HG03159 (cell line): ENCODE data around the gene CACNA1A.
"Not testable (repeated sequence)": the region's sequence is repeated elsewhere in the genome, so short reads cannot be mapped to it uniquely, and the experiment has no call there.

ENCODE experiments used
- ATAC-seq: cut with Tn5 transposase; IDR thresholded peaks from one replicate; pipeline ENCODE4 v1.9.1; 2021; ENCODE audit warnings: mild to moderate bottlenecking, moderate library complexity; ENCODE audit not compliant: unreplicated experiment

The CACNA1A gene

GRCh38 chr19:13366529-13367143, 139.6 kb downstream of the CACNA1A start:
- ATAC-seq = no peak

GRCh38 chr19:13363954-13364353, 142.3 kb downstream of the CACNA1A start:
- ATAC-seq = no peak

GRCh38 chr19:13363245-13363644, 143.0 kb downstream of the CACNA1A start:
- ATAC-seq = no peak

GRCh38 chr19:13362668-13363067, 143.6 kb downstream of the CACNA1A start:
- ATAC-seq = no peak

- not testable (repeated sequence) for ATAC-seq
Observed at GRCh38 chr19:13361726-13362125, 144.6 kb downstream of the CACNA1A start.

GRCh38 chr19:13356686-13357280, 149.5 kb downstream of the CACNA1A start:
- ATAC-seq = no peak

GRCh38 chr19:13356185-13356584, 150.1 kb downstream of the CACNA1A start:
- no peak for ATAC-seq

GRCh38 chr19:13355356-13355755, 150.9 kb downstream of the CACNA1A start:
- no peak for ATAC-seq

GRCh38 chr19:13353625-13354024, 152.7 kb downstream of the CACNA1A start:
- no peak for ATAC-seq

- no peak for ATAC-seq
Observed at GRCh38 chr19:13350759-13351158, 155.5 kb downstream of the CACNA1A start.

GRCh38 chr19:13350072-13350471, 156.2 kb downstream of the CACNA1A start:
- ATAC-seq = no peak

GRCh38 chr19:13347367-13347766, 158.9 kb downstream of the CACNA1A start:
- ATAC-seq = no peak

GRCh38 chr19:13343514-13343913, 162.8 kb downstream of the CACNA1A start:
- no peak for ATAC-seq

GRCh38 chr19:13342672-13343071, 163.6 kb downstream of the CACNA1A start:
- no peak for ATAC-seq

GRCh38 chr19:13339869-13340268, 166.4 kb downstream of the CACNA1A start:
- no peak for ATAC-seq

GRCh38 chr19:13337181-13337580, 169.1 kb downstream of the CACNA1A start:
- no peak for ATAC-seq

GRCh38 chr19:13334801-13335481, 171.3 kb downstream of the CACNA1A start:
- ATAC-seq = no peak

- ATAC-seq = no peak
Observed at GRCh38 chr19:13330285-13330684, 176.0 kb downstream of the CACNA1A start.

- ATAC-seq = no peak
Observed at GRCh38 chr19:13329766-13330165, 176.5 kb downstream of the CACNA1A start.

GRCh38 chr19:13328241-13328640, 178.0 kb downstream of the CACNA1A start:
- no peak for ATAC-seq

- ATAC-seq = no peak
Observed at GRCh38 chr19:13319526-13319925, 186.8 kb downstream of the CACNA1A start.

- ATAC-seq = no peak
Observed at GRCh38 chr19:13318190-13318589, 188.1 kb downstream of the CACNA1A start.
